ENCODE measurements around the gene FOXA3.

FOXA3 gene

DNA sequence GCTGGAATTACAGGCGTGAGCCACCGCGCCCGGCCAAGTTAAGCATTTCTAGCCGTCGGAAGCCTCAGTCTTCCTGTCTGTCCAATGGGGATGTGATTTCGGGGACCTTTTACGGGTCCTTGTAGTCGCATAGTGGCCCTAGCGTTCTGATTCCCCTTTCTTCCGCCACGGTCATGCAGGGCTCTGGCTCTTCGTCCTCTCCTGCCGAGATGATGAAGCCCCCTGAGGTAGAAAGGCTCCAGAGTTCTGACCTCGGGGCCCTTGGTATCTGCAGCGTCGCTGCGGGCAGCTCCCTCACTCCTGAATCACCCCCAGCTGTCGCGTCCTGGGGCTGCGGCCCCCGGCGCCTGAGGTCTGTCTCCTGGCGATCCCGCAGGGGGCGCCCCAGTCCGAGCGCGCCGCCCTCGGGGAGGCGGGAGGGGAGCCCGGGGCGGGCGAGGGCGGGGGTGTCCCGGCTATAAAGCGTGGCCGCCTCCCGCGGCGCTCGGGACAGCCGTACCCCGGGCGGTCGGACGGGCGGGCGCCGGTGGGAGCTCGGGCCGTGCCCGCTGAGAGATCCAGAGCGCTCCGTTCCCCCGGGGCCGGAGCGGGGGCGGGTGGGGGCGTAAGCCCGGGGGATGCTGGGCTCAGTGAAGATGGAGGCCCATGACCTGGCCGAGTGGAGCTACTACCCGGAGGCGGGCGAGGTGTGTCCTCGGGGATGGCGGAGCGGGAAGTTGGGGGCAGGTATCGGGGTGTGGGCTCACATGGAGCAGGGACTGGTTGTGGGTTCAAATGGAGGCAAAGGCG, at the start of gene FOXA3:
FOXA3 (plus strand) TSS at position 487 of the 789 bp plus-strand sequence; CDS start at position 618, 131 bp downstream.
- peak; percentile 47 for DNase-seq

DNA sequence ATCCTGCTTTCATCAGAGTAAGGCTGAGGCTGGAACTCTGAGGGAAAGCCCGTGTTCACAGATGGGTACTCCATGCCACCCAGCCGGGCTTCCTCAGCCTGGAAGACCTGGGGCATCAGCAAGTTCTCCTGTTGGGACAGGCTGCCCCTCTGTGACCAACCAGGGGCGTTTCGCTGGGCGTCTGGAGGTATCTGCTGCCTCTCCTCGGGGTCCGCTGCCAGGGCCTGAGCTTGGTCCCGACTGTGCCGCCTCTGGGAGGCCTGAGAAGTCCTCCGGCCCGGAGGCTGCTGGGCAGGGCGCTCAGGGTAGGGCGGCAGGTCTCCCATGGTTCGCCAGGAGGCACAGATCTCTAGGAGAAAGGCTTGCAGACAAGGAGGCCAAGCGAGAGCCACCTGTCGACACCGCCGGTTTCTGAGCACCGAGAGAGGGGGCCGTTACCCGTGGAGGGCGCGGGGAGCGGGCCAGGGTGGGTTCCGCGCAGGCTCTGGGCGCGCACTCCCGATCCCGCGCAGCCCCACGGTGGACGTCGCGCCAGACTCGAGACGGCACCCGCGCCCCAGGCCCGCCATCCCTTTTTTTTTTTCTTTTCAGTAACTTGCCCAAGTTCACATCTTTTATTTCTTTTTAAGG, 49.2 kb upstream of the FOXA3 start, which contains the start of gene RSPH6A:
RSPH6A (minus strand) TSS at position 458 of the 630 bp plus-strand sequence; CDS start at position 326, 132 bp downstream.
- DNase-seq: no peak

DNA sequence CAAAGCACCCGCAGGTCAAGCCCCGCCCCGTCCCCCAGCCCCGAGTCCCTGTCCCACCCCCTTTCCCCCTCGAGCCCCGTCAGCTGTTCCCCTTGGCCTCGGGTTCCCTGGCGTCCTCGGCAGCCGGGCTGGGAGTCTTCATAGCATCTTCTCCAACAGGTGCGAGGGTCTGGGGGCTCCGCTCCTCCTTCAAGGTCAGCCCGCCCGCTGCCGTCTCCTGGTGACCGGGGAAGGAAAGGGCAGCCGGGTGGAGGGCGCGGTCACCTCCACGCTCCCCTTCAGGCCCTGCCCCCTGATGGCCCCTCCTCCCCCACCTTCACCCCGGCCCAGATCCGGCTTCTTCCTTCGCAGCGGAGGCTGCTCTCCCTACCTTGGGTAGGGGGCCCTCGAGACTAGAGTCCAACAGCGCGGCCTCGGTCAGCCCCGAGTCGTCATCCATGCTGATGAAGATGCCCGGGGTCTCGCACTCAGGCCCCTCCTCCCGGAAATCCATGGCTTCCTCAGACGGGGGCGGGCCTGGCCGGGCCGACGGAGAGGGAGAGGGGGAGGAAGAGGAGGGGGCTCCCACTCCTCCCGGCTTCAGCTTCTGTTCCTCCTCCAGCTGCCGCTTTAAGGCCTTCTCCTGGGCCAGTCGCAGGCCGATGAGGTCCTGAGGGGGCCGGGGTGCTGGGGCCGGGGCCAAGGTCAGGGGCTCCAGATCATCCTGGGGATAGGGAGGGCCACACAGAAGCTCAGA, 48.5 kb upstream of the FOXA3 start:
- DNase-seq: no peak

DNA sequence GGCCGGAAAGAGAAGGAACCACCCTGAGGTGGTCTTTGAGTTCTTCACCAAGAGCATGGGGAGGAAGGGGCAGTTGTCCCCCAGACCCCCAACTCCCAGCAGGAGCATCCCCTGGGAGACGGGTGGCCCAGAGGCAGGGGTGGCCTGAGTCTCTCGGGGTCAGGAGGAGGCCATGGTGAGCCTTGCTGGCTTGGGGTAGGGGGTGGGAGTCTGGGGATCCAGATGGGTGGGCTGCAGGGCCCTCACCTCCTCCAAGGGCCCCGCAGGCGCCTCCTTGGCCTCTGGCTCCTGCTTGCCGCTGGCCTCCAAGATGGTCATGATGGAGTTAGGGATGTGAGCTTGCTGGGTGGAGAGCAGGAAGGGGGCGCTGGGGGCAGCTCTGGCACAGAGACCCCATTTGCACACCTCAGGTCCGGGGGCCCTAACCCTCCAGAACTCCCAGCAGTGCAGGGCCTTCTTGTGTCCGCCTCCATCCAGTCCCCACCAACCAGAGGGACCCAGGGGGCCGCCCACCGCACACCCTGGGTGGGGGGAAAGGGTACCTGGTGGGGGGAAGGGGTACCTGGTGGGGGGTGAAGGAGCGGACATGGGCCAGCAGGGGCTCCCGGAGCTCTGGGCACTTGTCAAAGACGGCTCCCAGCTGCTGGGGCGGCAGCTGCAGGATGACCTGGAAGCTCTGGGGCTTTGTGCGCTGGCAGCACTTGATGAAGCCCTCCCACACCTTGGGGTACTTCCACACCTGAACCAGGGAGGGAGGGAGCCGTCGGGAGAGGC, 47.7 kb upstream of the FOXA3 start:
- DNase-seq: no peak

DNA sequence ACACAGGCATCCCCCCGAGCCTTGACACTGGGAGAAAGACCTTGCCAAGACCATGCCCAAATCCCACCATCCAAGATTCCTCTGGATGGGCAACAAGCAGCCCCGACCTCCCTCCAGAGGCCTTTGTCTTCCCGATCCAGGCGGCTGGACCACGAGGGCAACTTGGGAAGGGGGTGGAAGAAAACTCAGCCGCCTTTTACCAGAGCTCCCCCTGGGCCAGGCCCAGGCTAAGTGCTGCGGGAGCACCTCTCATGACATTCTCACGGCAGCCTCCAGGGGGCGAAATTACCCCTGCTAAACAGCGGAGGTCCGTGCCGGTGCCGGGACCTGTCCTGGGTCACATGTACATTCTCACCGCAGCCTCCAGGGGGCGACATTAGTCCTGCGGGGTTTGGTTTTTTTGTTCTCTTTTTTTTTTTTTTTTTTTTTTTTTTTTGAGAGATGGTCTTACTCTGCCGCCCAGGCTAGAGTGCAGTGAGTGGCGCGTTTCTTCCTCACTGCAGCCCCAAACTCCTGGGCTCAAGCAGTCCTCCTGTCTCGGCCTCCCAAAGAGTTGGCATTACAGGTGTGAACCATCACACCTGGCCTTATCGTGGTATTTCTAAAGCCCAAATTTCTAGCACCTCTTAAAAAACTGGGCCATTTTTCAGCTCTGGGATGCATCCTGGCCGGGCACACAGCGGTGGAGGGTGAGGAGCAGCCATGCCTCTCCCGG, 47.0 kb upstream of the FOXA3 start:
- DNase-seq: peak; percentile 98

DNA sequence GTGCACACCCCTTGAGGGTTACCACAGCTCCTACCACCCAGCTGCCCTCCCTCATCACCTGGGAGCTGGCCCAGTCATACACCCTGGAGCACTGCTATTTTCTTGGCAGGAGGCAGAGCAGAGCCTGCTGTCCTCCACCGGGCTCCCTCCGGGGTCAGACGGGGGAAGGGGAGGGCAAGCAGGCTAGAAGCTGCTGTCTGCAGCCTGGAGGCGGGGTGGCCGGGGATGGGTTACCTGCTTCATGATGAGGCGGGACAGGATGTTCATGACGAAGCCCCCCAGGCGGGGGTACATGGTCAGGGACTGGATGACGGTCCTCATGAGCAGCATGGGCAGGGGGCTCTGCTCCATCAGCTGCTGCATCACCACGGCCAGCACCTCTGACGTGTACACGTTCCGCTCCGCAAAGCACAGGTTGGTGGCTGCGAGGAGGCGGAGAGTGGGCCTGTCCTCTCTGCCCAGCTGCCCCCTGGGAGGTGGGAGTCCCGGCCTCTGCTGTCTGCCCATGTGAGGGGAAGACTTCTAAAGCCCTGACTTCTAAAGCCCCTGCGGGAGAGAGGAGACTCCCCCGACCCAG, 46.3 kb upstream of the FOXA3 start:
- DNase-seq: no peak

DNA sequence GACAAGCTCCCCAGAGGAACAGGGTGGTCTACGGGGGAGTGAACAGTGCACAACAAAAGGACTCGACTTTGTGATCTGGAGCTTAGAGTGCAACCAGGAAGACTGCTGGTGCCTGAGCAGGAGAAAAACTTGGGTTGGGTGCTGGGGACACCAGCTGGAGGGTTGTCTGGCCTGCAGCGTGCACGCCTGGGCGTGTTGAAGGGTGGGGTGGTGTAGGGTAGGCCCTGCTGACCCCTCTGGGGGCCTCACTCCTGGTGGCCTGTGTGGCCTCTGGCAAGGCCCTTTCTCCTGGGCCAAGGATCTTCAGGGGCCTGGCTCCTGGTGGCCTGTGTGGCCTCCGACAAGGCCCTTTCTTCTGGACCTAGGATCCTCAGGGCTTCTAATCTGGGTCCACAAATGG, 44.4 kb upstream of the FOXA3 start:
- no peak for DNase-seq

DNA sequence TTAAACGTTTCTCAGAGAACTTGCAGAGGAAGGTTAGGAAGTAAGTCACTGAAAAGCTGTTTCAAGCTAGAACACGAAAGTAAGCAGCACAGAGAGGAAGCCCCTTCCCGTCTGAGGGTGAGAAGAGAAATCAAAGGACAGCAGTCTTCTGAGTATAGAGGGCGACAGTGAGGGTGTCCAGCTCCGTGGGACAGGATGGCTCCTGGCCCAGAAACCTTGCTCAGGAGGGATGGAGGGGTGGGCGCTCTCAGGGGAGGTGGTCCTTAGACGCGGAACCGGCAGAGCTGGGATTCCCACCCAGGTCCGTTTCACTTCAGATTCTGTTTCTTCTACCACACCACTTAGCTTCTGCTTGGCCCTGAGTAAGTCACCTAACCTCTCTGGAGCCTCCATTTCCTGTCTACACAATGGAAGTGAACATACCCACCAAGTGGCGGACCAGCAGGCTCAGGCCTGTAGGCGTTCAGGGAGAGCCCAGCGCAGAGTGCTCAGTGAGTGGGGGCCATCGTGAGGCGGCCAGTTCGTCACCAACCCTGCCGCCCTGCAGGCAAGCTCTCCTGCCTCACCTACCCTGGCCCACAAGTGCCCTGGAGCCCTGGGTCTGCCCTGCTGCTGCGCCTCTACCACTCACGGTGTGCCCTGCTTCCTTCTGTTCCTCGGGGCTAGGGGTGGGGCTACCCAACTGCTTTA, 43.6 kb upstream of the FOXA3 start:
- no peak for DNase-seq

DNA sequence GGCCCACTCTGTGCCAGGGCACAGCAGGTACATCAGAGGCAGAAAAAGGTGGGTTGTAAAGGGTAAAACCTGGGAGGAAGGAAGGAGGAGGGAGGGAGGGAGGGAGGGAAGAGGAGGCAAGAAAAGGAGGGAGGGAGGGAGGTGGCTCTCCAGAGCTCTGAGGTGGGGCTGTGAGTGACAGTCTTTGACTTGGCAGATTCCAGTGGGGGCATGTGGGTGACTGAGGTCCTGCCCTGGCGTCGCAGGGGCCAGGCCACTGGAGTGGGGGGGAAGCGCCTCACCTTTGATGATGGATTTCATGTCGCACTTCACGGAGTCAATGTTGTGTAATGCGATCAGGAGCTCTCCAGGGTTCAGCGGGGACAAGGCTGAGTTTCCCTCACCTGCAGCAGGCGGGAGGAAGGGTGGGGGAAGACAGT, 43.0 kb upstream of the FOXA3 start:
- DNase-seq: no peak

DNA sequence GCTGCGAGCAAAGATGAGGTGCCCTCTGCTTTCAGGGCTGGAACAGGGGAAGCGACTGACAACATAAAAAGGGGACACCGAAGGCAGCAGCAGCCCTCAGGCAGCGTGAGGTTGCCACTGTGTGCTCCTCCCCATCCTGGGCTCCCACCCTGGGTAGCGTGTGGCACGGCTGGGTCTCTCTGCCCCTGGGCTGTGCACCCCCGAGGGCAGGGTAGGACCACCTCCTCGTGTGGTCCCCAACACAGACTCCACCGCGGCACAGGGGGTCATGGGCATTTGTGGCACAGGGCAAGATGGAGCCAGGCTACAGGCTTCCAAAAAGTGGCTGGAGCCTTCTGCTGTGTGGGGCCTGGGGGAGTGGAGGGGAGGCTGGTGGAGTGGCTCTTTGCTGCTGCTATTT, 42.6 kb upstream of the FOXA3 start:
- no peak for DNase-seq

DNA sequence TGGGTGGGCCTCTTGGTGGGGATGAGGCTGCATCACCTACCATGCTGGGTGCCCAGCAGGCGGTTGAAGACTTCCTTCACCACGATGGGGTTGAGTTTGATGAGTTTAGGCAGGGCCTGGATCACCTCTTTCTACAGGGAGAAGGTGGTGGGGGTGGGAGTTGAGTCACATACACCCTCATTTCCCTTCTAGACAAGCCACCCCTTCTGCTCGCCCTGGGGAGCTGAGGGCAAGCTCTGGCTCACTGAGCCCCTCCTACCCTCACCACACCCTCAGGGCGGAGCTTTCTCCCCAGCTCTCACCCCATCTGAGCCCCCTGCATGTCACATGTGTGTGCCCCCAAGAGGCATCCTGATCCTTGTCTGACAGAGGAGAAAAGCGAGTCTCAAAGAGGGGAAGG, 41.4 kb upstream of the FOXA3 start:
- DNase-seq: no peak

DNA sequence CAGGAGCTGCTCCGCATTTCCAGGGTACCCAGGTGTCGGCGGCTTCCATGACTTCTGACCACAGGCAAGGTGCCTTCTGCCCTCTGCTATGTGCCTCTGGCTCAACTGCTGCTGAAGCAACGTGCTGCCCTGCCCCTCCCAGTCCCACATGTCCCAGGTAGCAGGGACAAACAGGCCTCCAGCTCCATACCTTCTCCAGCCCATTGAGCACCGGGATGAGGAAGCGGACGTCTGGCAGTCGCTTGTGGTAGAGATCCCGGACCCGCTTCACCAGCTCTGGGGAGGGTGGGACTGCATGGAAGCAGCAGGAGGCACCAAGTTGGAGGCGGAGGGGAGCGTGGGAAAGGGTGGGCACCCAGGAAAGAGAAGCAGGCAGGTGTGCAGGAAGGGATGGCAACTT, 40.9 kb upstream of the FOXA3 start:
- DNase-seq: no peak

DNA sequence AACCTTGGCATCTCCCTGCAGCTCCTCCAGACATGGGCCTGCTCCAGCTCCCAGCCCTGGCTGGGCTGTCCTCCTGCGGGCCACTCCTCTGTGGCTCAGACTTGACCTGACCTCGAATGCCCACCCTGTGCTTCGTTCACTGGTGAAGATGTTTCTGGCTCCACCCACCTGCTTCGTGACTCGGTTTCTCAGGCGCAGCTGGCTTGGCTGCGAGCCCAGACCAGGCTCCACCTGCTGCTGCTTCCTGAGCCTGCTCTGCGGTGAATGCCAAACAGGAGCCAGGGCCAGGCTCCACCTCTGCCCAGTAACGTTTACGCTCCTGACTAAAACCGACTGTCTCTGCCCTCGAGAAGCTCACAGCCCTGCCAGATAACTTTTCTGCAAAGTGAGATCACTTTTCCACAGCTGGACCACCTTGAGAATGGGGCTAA, 40.1 kb upstream of the FOXA3 start:
- DNase-seq: no peak

DNA sequence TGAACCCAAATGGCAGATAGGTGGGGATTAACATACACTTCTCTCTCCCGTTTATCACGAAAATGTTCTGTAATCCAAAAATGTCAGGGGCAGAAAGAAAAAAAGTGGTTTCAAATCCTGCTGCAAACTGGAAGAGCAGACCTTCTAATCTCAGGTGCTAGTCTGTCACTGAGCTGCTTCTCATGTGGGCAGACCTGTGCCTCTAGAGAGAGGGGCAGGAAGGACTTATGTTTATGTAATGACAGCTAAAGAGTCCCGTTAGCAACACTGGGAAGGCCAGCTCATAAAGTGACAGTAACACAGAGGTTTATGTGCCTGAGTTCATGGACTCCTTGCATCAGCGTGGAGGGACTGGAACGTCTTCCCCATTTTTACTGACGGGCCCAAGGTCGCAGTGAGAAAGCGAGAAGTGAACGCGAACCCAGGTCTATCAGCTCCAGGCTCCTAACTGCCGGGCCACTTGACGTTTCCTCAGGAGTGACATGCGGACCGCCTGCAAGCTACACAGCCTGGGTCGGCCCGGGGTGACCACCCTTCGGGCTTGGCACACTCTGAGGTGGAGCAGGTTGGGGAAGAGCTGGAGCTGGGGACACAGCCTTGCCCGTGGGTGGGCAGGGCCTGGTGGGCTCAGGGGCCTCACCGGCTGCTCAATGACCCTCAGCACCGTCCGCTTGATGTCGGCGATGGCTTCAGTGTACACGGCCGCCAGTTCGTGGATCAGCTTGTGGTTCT, 39.4 kb upstream of the FOXA3 start:
- DNase-seq: no peak

DNA sequence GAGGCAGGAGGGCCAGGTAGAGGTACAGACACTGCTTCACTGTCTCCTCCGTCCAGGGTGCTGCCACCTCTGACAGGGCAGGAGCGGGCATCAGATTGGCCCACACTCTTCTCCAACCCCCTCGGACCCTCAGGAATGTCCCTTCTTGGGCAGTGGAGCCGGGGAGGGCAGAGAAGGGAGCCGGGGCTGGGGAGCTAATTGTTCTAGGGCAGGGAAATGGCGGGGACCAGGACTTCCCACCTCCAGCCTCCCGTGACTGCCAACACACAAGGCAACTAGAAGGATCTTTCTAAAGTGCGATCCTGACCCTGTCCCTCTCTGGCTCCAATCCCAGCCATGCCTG, 38.9 kb upstream of the FOXA3 start:
- DNase-seq: no peak

DNA sequence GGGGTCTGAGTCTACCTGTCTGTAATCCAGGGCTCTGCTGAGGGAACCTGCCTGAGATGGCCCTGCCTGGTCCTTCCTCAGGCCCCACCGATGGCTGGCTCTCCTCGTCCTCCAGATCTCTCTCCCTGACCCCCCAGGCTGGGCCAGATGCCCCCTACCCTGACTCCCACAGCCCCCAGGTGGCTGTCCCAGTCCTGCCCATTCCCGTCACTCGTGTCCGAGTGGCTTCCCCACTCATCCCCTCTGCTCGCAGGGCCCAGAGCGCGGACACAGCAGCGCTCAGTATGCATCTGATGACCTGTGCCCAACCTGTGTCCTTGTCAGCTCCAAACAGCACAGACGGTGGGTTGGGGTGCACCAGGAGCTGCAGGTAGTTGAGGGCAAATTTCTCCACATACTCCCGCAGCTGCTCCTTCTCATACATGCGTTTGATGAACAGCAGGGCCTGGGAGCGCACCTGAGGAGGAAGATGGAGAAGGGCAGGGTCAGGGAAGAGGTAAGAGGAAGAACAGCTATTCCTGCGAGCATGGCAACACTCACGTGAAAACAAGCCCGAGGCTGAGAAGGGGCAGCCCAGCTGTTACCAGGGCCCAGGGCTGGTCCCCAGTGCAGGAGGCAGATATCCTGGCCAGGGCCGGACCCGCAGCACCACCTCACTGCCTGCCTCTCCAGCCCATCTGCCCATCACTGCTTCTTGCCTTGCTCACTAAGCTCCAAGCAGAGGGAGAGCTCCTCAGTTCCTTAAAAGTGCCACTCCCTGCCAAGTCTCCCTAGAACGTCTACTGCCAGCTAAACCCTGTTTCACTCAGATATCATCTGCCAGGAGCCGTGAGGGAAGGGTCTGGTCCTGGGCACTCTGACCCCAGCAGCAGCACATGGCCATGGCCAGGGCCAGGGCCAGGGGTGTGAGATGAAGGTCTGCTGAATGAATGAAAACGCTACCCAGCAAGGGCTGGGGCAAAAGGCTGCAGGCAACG, 37.9 kb upstream of the FOXA3 start:
- no peak for DNase-seq

DNA sequence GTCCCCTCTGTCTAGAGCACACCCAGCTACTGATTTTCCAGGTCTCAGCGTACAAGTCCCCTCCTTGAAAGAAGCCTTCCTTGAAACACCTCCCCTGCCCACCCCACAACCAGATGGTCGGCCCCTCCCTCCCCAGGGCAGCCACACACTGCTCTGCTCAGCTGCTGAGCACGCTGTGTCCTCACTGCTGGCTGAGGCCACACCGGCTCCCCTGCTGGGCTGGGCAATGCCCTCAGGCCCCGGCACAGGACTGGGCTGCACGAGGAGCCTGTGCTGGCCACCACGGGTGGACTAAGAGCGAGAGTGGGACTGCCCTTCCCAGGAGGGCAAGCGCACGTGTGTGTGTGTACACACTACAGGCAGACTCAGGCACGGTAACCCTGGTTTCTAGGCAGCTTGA, 37.2 kb upstream of the FOXA3 start:
- DNase-seq: no peak

DNA sequence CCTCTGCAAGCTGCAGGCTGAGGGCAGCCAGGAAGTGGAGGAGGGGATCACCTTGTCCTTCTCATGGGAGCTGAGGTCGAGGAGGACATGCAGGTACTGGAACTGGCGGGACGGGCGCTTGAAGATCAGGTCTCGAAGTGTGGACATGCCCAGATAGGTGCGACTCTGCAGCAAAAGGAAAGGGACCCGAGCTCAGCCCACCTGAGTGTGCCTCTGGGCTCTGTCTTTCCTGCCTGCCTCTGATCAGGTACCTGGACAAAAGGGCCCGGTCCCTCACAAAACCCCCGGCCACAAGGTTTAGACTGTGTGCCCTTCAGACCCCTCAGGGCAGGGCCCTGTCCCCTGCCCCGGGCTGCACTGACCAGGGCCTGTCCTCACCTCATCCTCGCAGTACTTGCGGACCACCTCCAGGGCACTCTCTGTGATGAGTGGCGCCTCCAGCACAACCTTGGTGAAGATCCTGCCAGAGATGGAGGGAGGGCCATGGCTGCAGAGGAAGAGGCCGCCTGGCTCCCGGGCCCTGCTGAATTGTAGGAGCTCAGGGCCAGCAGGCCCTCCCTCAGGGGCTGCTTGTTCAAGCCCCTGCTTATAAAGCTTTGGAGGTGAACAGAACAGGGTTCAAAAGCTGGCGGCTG, 36.5 kb upstream of the FOXA3 start:
- no peak for DNase-seq

DNA sequence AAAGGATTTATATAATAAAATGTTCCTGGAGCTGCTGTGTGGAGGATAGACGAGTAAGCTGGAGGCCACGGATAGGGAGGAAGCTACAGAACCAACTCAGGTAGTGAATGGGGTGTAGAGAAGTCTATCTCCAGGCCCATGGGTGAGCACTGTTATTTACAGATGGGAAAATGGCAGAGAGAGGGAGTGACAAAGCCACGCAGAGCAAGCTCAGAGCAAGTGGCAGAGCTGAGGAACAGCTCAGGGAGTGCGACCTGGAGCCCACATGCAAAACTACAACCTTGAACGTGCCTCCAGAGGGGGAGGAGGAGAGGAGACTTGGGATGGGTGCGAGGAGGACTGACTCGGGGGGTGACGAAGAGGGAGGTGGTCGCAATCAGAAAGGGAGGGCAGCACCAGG, 35.6 kb upstream of the FOXA3 start:
- DNase-seq: no peak
